Psoas muscle (tissue), 8 donors: Measurements from ENCODE around the gene CAST. TPM values are rescaled to one million over a fixed set of nuclear protein-coding genes. Genes with fewer than 3 reads are reported as not detected.
A peak's percentile ranks its signal among the peaks of the same experiment; 100 is the strongest.

Experiments used
- ATAC-seq, 4 donors: fragments of 200-7000 bp; cut with Tn5 transposase; one replicate each; pipeline ENCODE4 v1.9.1; 2020; ENCODE audit warnings: moderate library complexity in 3 of 4, mild to moderate bottlenecking in 2 of 4
- DNase-seq, 2 donors: peaks; one replicate each; pipeline ENCODE4 v3.0.0-alpha.2; 2020
- H3K27ac ChIP-seq: fragments of 200-600 bp; one replicate; pipeline ENCODE4 v1.8.0; 2022
- H3K27me3 ChIP-seq, 3 donors: fragments of 200-600 bp in 1 of 3; one replicate each; pipeline versions ENCODE4 v1.6.1 to v1.8.0; 2013 to 2022; ENCODE audit warnings: low read length in 2 of 3, mild to moderate bottlenecking in 2 of 3, moderate library complexity in 1 of 3; ENCODE audit not compliant: insufficient read depth in 3 of 3
- H3K36me3 ChIP-seq, 2 donors: fragments of 200-600 bp in 1 of 2; one replicate each; pipeline versions ENCODE4 v1.6.1 to v1.8.0; 2013 to 2022; ENCODE audit warnings: low read depth in 1 of 2, mild to moderate bottlenecking in 1 of 2, moderate library complexity in 1 of 2; ENCODE audit not compliant: insufficient read depth in 1 of 2
- H3K4me1 ChIP-seq: fragments of 200-600 bp; one replicate; pipeline ENCODE4 v1.8.0; 2022
- H3K4me3 ChIP-seq: fragments of 200-600 bp; one replicate; pipeline ENCODE4 v1.8.0; 2022; ENCODE audit warnings: mild to moderate bottlenecking
- H3K9me3 ChIP-seq: fragments of 200-600 bp; one replicate; pipeline ENCODE4 v1.8.0; 2022
- WGBS, 3 donors: extraction: QIAGEN DNeasy Blood & Tissue Kit; methylation state at CpG; one replicate each; pipeline versions ENCODE4 v1.1.6 to v1.1.7; 2013; 5-methylcytosine and 5-hydroxymethylcytosine counted together
- intact Hi-C, 2 donors: fragments of 100-400 bp; cut with DNase I; formaldehyde crosslinking; loops; one replicate each; pipeline versions ENCODE4 v1.11.0 to v1.14.2; 2022
- polyA plus RNA-seq, 3 donors: library from polyadenylated mRNA; stranded (reverse); fragments of 200-250 nt; gene quantifications; one replicate each; pipeline ENCODE4 v1.2.3, GENCODE V29; 2013
- total RNA-seq, 4 donors: library from RNA; stranded (reverse); fragmentation: NEBNext Ultra II Directional in 2 of 4; extraction: Animal tissue kit (Norgen Biotek cat#: 25700) in 2 of 4; gene quantifications; one replicate each; pipeline versions ENCODE4 v1.2.1 to v1.2.4, GENCODE V29; 2021 to 2023
- TF ChIP-seq, protein P1 (sequence below): fragments of 200-600 bp; IDR thresholded peaks from one replicate; pipeline ENCODE4 v1.8.0; 2022; ENCODE audit warnings: antibody characterized with exemption
- donor health status: healthy with polysubstance abuse.
- donor health status: DM: no; HTN: no; CAD: no; lungs with moderate emphysema.
- donor health status: Bipolar disorder and iron deficiency.
- donor health status: healthy.
- donor health status: DM: yes; HTN: yes; CAD: no.
- donor health status: DM: no; HTN: no; CAD: no.
- donor health status: DM: no; HTN: no; CAD: no.
- donor health status: DM: yes; HTN: yes; CAD: no.

Gene CAST
- total and polyA plus RNA-seq, 7 donors: 193 to 447 (median 312) TPM

DNA sequence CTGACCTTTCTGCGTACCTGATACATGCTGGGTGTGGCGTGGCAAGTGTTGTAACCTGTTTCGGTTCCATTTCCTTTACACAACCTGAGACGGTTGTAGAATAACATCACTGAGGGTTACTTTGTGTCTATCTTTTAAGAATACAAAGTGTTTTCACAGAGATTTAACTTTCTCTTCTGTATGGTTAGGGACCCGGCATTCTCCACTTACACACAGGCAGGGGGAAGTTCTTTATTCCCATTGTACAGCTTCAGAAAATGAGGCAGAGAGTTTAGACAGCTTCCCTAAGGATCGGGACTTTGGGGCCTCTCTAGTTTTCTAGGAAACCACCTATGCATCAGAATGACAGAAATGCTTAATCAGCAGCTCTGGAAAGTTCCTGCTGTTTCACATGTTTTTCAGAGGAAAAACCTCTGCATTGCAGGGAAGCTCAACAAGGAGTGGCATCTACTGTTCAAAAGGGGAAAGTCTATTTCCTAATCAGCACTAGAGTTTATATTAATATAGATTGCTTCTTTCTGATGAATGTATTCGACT is 41.3 kb downstream of the CAST start:
- Histone ChIP-seq H3K27me3 (no peaks in the 10 kb centered on the region), H3K9me3 (no peaks in the 10 kb centered on the region), H3K36me3 (no peaks in the 10 kb centered on the region), H3K27ac (peak overlapping the region; percentile 99), H3K4me1 (peaks cover 75% of the 10 kb centered on the region), H3K4me3 (peak overlapping the region; percentile 85)
- WGBS, 3 donors: 12 to 14% (median 14%) methylated on average over 7 of the region's 7 CpGs
- TF ChIP-seq, protein P1, sequence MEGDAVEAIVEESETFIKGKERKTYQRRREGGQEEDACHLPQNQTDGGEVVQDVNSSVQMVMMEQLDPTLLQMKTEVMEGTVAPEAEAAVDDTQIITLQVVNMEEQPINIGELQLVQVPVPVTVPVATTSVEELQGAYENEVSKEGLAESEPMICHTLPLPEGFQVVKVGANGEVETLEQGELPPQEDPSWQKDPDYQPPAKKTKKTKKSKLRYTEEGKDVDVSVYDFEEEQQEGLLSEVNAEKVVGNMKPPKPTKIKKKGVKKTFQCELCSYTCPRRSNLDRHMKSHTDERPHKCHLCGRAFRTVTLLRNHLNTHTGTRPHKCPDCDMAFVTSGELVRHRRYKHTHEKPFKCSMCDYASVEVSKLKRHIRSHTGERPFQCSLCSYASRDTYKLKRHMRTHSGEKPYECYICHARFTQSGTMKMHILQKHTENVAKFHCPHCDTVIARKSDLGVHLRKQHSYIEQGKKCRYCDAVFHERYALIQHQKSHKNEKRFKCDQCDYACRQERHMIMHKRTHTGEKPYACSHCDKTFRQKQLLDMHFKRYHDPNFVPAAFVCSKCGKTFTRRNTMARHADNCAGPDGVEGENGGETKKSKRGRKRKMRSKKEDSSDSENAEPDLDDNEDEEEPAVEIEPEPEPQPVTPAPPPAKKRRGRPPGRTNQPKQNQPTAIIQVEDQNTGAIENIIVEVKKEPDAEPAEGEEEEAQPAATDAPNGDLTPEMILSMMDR: no peak
- no peak for DNase-seq
- intact Hi-C loops: loop anchor here in 1 of 2 donors (5.0 kb wide), 1 partner anchor 41 kb away; the partner anchor contains the start of gene CAST
- peak in 1 of 4 donors; percentile 70 for ATAC-seq

DNA sequence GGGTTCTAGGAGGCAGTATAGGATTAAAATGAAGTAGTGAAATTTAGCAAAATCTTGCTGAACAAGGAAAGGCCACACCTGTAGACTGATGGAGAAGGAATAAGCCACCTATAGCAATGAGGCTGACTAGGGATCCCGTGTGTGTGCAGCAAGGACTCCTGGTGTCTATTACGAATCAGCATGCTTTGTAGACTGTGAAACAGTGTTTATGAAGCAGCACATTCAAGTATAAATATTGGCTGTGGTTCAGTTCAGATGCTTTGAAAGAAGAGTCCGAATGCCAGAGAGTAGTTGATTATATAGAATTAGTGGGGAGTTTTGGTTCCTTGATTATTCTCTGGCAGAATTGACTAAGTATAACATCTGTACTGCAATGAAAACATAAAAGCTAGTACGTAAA is 41.8 kb downstream of the CAST start:
- peaks cover 81% of the 10 kb centered on the region for H3K4me1 ChIP-seq
- peak overlapping the region; percentile 85 for H3K4me3 ChIP-seq
- H3K36me3 ChIP-seq: no peaks in the 10 kb centered on the region
- intact Hi-C loops: loop anchor here in 1 of 2 donors (5.0 kb wide), 1 partner anchor 42 kb away; the partner anchor contains the start of gene CAST
- H3K27ac ChIP-seq: peak overlapping the region; percentile 99
- DNase-seq (no peak), ATAC-seq (no peak)
- TF ChIP-seq, protein P1: no peak
- H3K27me3 ChIP-seq: no peaks in the 10 kb centered on the region
- WGBS, 3 donors: 42 to 64% (median 46%) methylated on average over 4 of the region's 4 CpGs
- no peaks in the 10 kb centered on the region for H3K9me3 ChIP-seq

GRCh38 chr5:96706433-96707111 is 44.4 kb downstream of the CAST start:
- Histone ChIP-seq H3K4me1 (peaks cover 84% of the 10 kb centered on the region), H3K27me3 (no peaks in the 10 kb centered on the region), H3K9me3 (no peaks in the 10 kb centered on the region), H3K27ac (peak overlapping the region; percentile 99), H3K4me3 (peak overlapping the region; percentile 34), H3K36me3 (no peaks in the 10 kb centered on the region)
- TF ChIP-seq, protein P1: no peak
- ATAC-seq (peak; percentile 16 to 50 (median 36)), DNase-seq (peak in 1 of 2 donors; percentile 63)
- 36 to 59% (median 36%) methylated on average over 5 of the region's 5 CpGs for WGBS, 3 donors
- intact Hi-C loops: no loop called here

GRCh38 chr5:96708600-96708999 is 46.4 kb downstream of the CAST start:
- WGBS, 3 donors: 64 to 90% (median 76%) methylated on average over 4 of the region's 4 CpGs
- intact Hi-C loops: no loop called here
- Histone ChIP-seq H3K27ac (peak overlapping the region; percentile 99), H3K27me3 (no peaks in the 10 kb centered on the region), H3K36me3 (no peaks in the 10 kb centered on the region), H3K4me3 (no peak overlapping the region), H3K4me1 (peaks cover 83% of the 10 kb centered on the region), H3K9me3 (no peaks in the 10 kb centered on the region)
- DNase-seq: no peak
- ATAC-seq: no peak
- TF ChIP-seq, protein P1: no peak
